K562 (cell line): Measurements from ENCODE around the gene PIK3C2A. TPM values are rescaled to one million over a fixed set of nuclear protein-coding genes. Genes with fewer than 3 reads are reported as not detected.

Source experiments
- ATAC-seq: fragments of 200-7000 bp; cut with Tn5 transposase; 3 replicates; pipeline ENCODE4 v1.9.1; 2020; ENCODE audit warnings: moderate library complexity
- BruUV-seq: library from RNA; stranded (reverse); fragments of 400-500 nt; replicated peaks from 2 replicates; lab custom pipeline; 2021; lab: Mats Ljungman, UMichigan
- CTCF ChIA-PET: fragments of 300-600 bp; formaldehyde crosslinking; extraction: SDS; loops from one replicate; lab custom pipeline; 2021; ENCODE audit warnings: low intra/inter-chr PET ratio; lab: Yijun Ruan, JAX
- POLR2A ChIA-PET: fragments of 300-600, 350-650 bp; sonication (Branson Sonifier 250); formaldehyde crosslinking; extraction: SDS; loops from one replicate; lab custom pipeline; 2021; ENCODE audit warnings: antibody characterized with exemption, inconsistent platforms; lab: Yijun Ruan, JAX
- DNase-seq, 4 experiments: peaks; one replicate each; pipeline versions ENCODE4 v3.0.0 to v3.0.0-alpha.2; 2011 to 2018; ENCODE audit warnings: low spot score in 3 of 4, mixed read lengths in 3 of 4; ENCODE audit errors: extremely low read depth in 1 of 4
- FAIRE-seq: peaks from 2 replicates; lab custom pipeline; 2011; peaks lifted over from hg19 to GRCh38; lab: Jason Lieb, UNC
- H2AFZ ChIP-seq: 2 replicates; pipeline ENCODE4 v1.6.0; 2011; ENCODE audit warnings: low read depth, low read length, control low read depth, inconsistent platforms
- H3K27ac ChIP-seq: fragments of 200-600 bp; 3 replicates; pipeline ENCODE4 v1.8.0; 2011; ENCODE audit warnings: low read depth, mild to moderate bottlenecking, control low read depth, inconsistent platforms, low read length, moderate library complexity, mixed read lengths; ENCODE audit errors: extremely low read depth
- H3K27me3 ChIP-seq, 2 experiments: fragments of 300-600 bp in 1 of 2; 2 replicates in 1 of 2; 3 replicates in 1 of 2; pipeline versions ENCODE4 v1.6.0 to v1.8.0; 2011; ENCODE audit warnings: inconsistent platforms in 2 of 2, low read length in 2 of 2, mild to moderate bottlenecking in 1 of 2, mixed read lengths in 1 of 2, moderate library complexity in 1 of 2; ENCODE audit not compliant: control insufficient read depth in 2 of 2, insufficient read depth in 2 of 2
- H3K36me3 ChIP-seq: fragments of 300-600 bp; 3 replicates; pipeline ENCODE4 v1.8.0; 2011; ENCODE audit warnings: mild to moderate bottlenecking, low read length, inconsistent platforms; ENCODE audit not compliant: control insufficient read depth, insufficient read depth
- H3K4me1 ChIP-seq, 2 experiments: fragments of 200-600 bp in 1 of 2; replicated peaks in 1 of 2; 2 replicates in 1 of 2; 3 replicates in 1 of 2; pipeline versions ENCODE4 v1.5.1 to v1.8.0; 2011; ENCODE audit warnings: inconsistent platforms in 2 of 2, low read length in 2 of 2, mild to moderate bottlenecking in 1 of 2, mixed read lengths in 1 of 2, moderate library complexity in 1 of 2; ENCODE audit not compliant: control insufficient read depth in 2 of 2, insufficient read depth in 2 of 2
- H3K4me2 ChIP-seq: 2 replicates; pipeline ENCODE4 v1.6.1; 2011; ENCODE audit warnings: low read length, control low read depth, inconsistent platforms, mixed read lengths; ENCODE audit not compliant: insufficient read depth
- H3K4me3 ChIP-seq: fragments of 200-600 bp; sonication (generic), shearing (Covaris generic); 2 replicates; pipeline ENCODE4 v1.5.1; 2016; ENCODE audit warnings: control low read depth, inconsistent platforms
- H3K79me2 ChIP-seq: fragments of 200-600 bp; 3 replicates; pipeline ENCODE4 v1.8.0; 2011; ENCODE audit warnings: low read length, inconsistent platforms; ENCODE audit not compliant: control insufficient read depth, insufficient read depth
- H3K9ac ChIP-seq, 2 experiments: 2 replicates each; pipeline versions ENCODE4 v1.6.0 to v1.6.1; 2011; ENCODE audit warnings: low read depth in 2 of 2, low read length in 2 of 2, control low read depth in 1 of 2, inconsistent platforms in 1 of 2, mild to moderate bottlenecking in 1 of 2, mixed read lengths in 1 of 2; ENCODE audit not compliant: insufficient read depth in 1 of 2
- H3K9me1 ChIP-seq: one replicate; pipeline ENCODE4 v1.6.0; 2011; ENCODE audit warnings: inconsistent platforms, mild to moderate bottlenecking, low read length, moderate library complexity; ENCODE audit not compliant: control insufficient read depth, insufficient read depth
- H3K9me3 ChIP-seq: replicated peaks from 2 replicates; pipeline ENCODE4 v1.5.1; 2011; ENCODE audit warnings: low read depth, low read length, inconsistent platforms; ENCODE audit not compliant: control insufficient read depth, insufficient read depth
- H4K20me1 ChIP-seq: replicated peaks from 2 replicates; pipeline ENCODE4 v1.6.1; 2011; ENCODE audit warnings: low read length, inconsistent platforms, mixed read lengths; ENCODE audit not compliant: control insufficient read depth, insufficient read depth
- CEBPG ChIP-seq, 3 experiments: fragments of 200-800 bp in 1 of 3; sonication (Bioruptor generic) in 1 of 3; sonication (generic) in 1 of 3; formaldehyde crosslinking in 1 of 3; IDR thresholded peaks in 2 of 3; conservative IDR thresholded peaks in 1 of 3; 2 replicates each; pipeline versions ENCODE4 v1.6.1 to v1.8.0; 2016 to 2022; ENCODE audit warnings: missing compliant biosample characterization in 2 of 3, missing genetic modification characterization in 2 of 3, mild to moderate bottlenecking in 1 of 3, missing genetic modification reagents in 1 of 3
- CREBBP ChIP-seq: IDR thresholded peaks from one replicate; pipeline ENCODE4 v1.6.1; 2012; ENCODE audit warnings: low read depth, mild to moderate bottlenecking, control low read depth, inconsistent platforms, low read length
- FOXA3 ChIP-seq, 2 experiments: fragments of 450-650 bp in 1 of 2; sonication (generic) in 1 of 2; formaldehyde crosslinking; IDR thresholded peaks in 1 of 2; conservative IDR thresholded peaks in 1 of 2; 2 replicates each; pipeline versions ENCODE4 v1.4.0 to v1.8.0; 2020 to 2022; ENCODE audit warnings: mild to moderate bottlenecking in 2 of 2, missing genetic modification reagents in 1 of 2
- KLF1 ChIP-seq: fragments of 450-650 bp; IDR thresholded peaks from 2 replicates; pipeline ENCODE4 v1.6.1; 2016; ENCODE audit warnings: missing genetic modification characterization, missing compliant biosample characterization
- MTA2 ChIP-seq: fragments of 450-650 bp; IDR thresholded peaks from 2 replicates; pipeline ENCODE4 v1.6.1; 2016; ENCODE audit warnings: low read depth
- NCOA6 ChIP-seq: fragments of 450-650 bp; IDR thresholded peaks from 2 replicates; pipeline ENCODE4 v1.6.1; 2017; ENCODE audit warnings: mild to moderate bottlenecking
- NUFIP1 ChIP-seq: fragments of 450-650 bp; IDR thresholded peaks from 2 replicates; pipeline ENCODE4 v1.6.1; 2018; ENCODE audit not compliant: partially characterized antibody
- SUPT5H ChIP-seq: fragments of 450-650 bp; IDR thresholded peaks from 2 replicates; pipeline ENCODE4 v1.6.1; 2016
- TRIM24 ChIP-seq, 2 experiments: fragments of 450-650 bp; IDR thresholded peaks; 2 replicates each; pipeline ENCODE4 v1.6.1; 2016
- ZNF316 ChIP-seq: fragments of 450-650 bp; IDR thresholded peaks from 2 replicates; pipeline ENCODE4 v1.6.1; 2016
- WGBS: fragments of 100-300 bp; shearing (Covaris generic); methylation state at CpG from one replicate; pipeline ENCODE4 v1.1.6; 2016; ENCODE audit warnings: low coverage, mixed read lengths; ENCODE audit not compliant: insufficient coverage; ENCODE audit errors: missing lambda C conversion rate; 5-methylcytosine and 5-hydroxymethylcytosine counted together
- in situ Hi-C: fragments of 300-500 bp; cut with MboI; formaldehyde crosslinking; loops from 4 replicates; pipeline ENCODE4 v1.15.0; 2018; ENCODE audit warnings: inconsistent platforms, mixed read lengths
- intact Hi-C: fragments of 100-400 bp; cut with micrococcal nuclease; formaldehyde crosslinking; loops from 2 replicates; pipeline ENCODE4 v1.14.2; 2022
- polyA plus RNA-seq, 8 experiments: library from polyadenylated mRNA; depleted of rRNA in 4 of 8; stranded (reverse) in 5 of 8; unstranded in 3 of 8; fragments of >200 nt; fragmentation: Nextera tagmentation in 2 of 8; fragmentation: Illumina TruSeq in 1 of 8; extraction: Ambion mirVana in 2 of 8; extraction: Trizol in 1 of 8; gene quantifications; 2 replicates each; pipeline versions ENCODE4 v1.2.1 to v1.2.3, GENCODE V29; 2011 to 2014; ENCODE audit warnings: inconsistent platforms in 1 of 8, missing spikeins in 1 of 8
- total RNA-seq, 7 experiments: library from RNA; depleted of rRNA in 6 of 7; stranded (reverse); fragments of >200 nt in 6 of 7; fragmentation: Illumina TruSeq in 2 of 7; extraction: Trizol in 2 of 7; gene quantifications; 2 replicates each; pipeline versions ENCODE4 v1.2.1 to v1.2.3, GENCODE V29; 2011 to 2021; ENCODE audit warnings: low replicate concordance in 1 of 7
- TF ChIP-seq, protein P1 (sequence below), 2 experiments: IDR thresholded peaks in 1 of 2; conservative IDR thresholded peaks in 1 of 2; 2 replicates each; pipeline ENCODE4 v1.6.1; 2016; ENCODE audit warnings: low read depth in 2 of 2, mild to moderate bottlenecking in 1 of 2, missing compliant biosample characterization in 1 of 2, missing genetic modification characterization in 1 of 2, moderate library complexity in 1 of 2
- TF ChIP-seq, protein P2 (sequence below): fragments of 450-650 bp; IDR thresholded peaks from 2 replicates; pipeline ENCODE4 v1.6.1; 2016
- TF ChIP-seq, protein P3 (sequence below): fragments of 250-450 bp; sonication (Bioruptor Pico); IDR thresholded peaks from 2 replicates; pipeline ENCODE4 v1.9.0; 2021; ENCODE audit warnings: mild to moderate bottlenecking
- TF ChIP-seq, protein P4 (sequence below), 3 experiments: IDR thresholded peaks in 2 of 3; conservative IDR thresholded peaks in 1 of 3; 2 replicates each; pipeline ENCODE4 v1.5.1; 2011 to 2012; ENCODE audit warnings: low read length in 3 of 3, mild to moderate bottlenecking in 3 of 3, control low read depth in 2 of 3, improper control_type of control experiment in 1 of 3, inconsistent platforms in 1 of 3, low read depth in 1 of 3, mixed read lengths in 1 of 3, moderate library complexity in 1 of 3; ENCODE audit not compliant: insufficient read depth in 2 of 3

PIK3C2A gene
- total and polyA plus RNA-seq, 9 of the 15 experiments (the other 6 are each of a cell fraction or from before 2014, with no cell fraction given), result 3.1 to 25.2 (median 15.6) TPM

DNA sequence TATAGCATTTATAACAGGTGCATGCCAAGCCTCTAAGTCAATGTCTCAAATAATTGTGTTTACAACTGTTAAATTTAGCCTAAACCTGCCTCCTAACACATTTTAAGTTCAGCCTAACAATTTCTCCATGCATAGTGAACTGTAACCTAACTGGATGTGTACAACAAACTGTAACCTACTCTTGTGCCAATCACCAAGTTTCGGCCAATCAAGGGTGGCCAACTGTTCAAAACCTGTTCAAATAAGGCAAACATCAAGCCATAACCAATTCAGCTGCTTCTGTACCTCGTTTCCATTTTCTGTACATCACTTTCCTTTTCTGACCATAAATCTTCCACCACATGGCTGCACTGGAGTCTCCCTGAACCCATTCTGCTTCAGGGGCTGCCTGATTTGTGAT lies 45.4 kb downstream of the PIK3C2A start:
- no peak for FAIRE-seq
- in situ Hi-C loops (no loop called here), intact Hi-C loops (no loop called here)
- WGBS, result 61% methylated on average over 2 of the region's 2 CpGs
- H3K36me3 ChIP-seq, result no peaks in the 10 kb centered on the region
- H2AFZ ChIP-seq, result no peak overlapping the region
- ATAC-seq, result no peak
- H3K4me1 ChIP-seq, result peaks cover 0 to 22% of the 10 kb centered on the region in 2 experiments; a peak in 4 of 5 replicates
- DNase-seq, result no peak
- POLR2A ChIA-PET, result interaction anchor here (0.6 to 1.0 kb wide), 2 partner anchors 11 kb away, joined by 3 to 4 read pairs; no protein-coding TSS in a partner anchor
- CTCF ChIA-PET, result no interaction called here
- H3K4me2 ChIP-seq, result no peak overlapping the region
- H3K79me2 ChIP-seq, result peaks cover 43% of the 10 kb centered on the region
- no TSS peak for BruUV-seq
- H3K9ac ChIP-seq, result no peak overlapping the region
- no peak overlapping the region for H3K4me3 ChIP-seq
- H3K27ac ChIP-seq, result no peak overlapping the region
- TF ChIP-seq CREBBP, result no peak
- TF ChIP-seq TRIM24 (IDR thresholded peaks at IDR 0.05), result no peak
- TF ChIP-seq MTA2, result no peak
- TF ChIP-seq, protein P1, sequence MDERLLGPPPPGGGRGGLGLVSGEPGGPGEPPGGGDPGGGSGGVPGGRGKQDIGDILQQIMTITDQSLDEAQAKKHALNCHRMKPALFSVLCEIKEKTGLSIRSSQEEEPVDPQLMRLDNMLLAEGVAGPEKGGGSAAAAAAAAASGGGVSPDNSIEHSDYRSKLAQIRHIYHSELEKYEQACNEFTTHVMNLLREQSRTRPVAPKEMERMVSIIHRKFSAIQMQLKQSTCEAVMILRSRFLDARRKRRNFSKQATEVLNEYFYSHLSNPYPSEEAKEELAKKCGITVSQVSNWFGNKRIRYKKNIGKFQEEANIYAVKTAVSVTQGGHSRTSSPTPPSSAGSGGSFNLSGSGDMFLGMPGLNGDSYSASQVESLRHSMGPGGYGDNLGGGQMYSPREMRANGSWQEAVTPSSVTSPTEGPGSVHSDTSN (CRISPR knock-in tag; IDR thresholded peaks at IDR 0.05; ENCODE audit: low read depth), result no peak
- TF ChIP-seq, protein P1 (tag; conservative IDR thresholded peaks at IDR 0.05; ENCODE audit: low read depth), result peak; percentile 28; the same call in 1 of the 2 replicates
- TF ChIP-seq, protein P2, sequence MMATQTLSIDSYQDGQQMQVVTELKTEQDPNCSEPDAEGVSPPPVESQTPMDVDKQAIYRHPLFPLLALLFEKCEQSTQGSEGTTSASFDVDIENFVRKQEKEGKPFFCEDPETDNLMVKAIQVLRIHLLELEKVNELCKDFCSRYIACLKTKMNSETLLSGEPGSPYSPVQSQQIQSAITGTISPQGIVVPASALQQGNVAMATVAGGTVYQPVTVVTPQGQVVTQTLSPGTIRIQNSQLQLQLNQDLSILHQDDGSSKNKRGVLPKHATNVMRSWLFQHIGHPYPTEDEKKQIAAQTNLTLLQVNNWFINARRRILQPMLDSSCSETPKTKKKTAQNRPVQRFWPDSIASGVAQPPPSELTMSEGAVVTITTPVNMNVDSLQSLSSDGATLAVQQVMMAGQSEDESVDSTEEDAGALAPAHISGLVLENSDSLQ, result peak; percentile 51
- TF ChIP-seq, protein P3, sequence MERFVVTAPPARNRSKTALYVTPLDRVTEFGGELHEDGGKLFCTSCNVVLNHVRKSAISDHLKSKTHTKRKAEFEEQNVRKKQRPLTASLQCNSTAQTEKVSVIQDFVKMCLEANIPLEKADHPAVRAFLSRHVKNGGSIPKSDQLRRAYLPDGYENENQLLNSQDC, result no peak
- TF ChIP-seq KLF1 (tag), result no peak
- TF ChIP-seq SUPT5H, result no peak
- TF ChIP-seq, protein P4, sequence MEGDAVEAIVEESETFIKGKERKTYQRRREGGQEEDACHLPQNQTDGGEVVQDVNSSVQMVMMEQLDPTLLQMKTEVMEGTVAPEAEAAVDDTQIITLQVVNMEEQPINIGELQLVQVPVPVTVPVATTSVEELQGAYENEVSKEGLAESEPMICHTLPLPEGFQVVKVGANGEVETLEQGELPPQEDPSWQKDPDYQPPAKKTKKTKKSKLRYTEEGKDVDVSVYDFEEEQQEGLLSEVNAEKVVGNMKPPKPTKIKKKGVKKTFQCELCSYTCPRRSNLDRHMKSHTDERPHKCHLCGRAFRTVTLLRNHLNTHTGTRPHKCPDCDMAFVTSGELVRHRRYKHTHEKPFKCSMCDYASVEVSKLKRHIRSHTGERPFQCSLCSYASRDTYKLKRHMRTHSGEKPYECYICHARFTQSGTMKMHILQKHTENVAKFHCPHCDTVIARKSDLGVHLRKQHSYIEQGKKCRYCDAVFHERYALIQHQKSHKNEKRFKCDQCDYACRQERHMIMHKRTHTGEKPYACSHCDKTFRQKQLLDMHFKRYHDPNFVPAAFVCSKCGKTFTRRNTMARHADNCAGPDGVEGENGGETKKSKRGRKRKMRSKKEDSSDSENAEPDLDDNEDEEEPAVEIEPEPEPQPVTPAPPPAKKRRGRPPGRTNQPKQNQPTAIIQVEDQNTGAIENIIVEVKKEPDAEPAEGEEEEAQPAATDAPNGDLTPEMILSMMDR (IDR thresholded peaks at IDR 0.05 in 2 of 3, conservative IDR thresholded peaks at IDR 0.05 in 1 of 3; ENCODE audit: insufficient read depth in 2 of 3, low read depth in 1 of 3, low read length in 3 of 3), result no peak
- no peak for TF ChIP-seq ZNF316
- no peak for TF ChIP-seq CEBPG (CRISPR knock-in tag; IDR thresholded peaks at IDR 0.05)
- no peak for TF ChIP-seq CEBPG (tag; conservative IDR thresholded peaks at IDR 0.05 in 1 of 2, IDR thresholded peaks at IDR 0.05 in 1 of 2)
- no peak for TF ChIP-seq NUFIP1
- TF ChIP-seq NCOA6, result no peak
- TF ChIP-seq FOXA3 (CRISPR knock-in tag; conservative IDR thresholded peaks at IDR 0.05 in 1 of 2, IDR thresholded peaks at IDR 0.05 in 1 of 2), result no peak
- H4K20me1 ChIP-seq, result 0 out of 2 replicates have a peak, but pooled peaks cover 3% of the 10 kb centered on the region
- H3K27me3 ChIP-seq, result no peaks in the 10 kb centered on the region
- no peaks in the 10 kb centered on the region for H3K9me1 ChIP-seq
- no peaks in the 10 kb centered on the region for H3K9me3 ChIP-seq
